ENCODE results near the gene RASGRF2. TPM values are rescaled to one million over a fixed set of nuclear protein-coding genes. Genes with fewer than 3 reads are reported as not detected.

RASGRF2 gene
- total RNA-seq, 4 donors from 2014 or later, result 2.0 to 3.6 (median 2.8) TPM

GRCh38 chr5:81180780-81181460 lies 220.8 kb downstream of the RASGRF2 start:
- no peaks in the 10 kb centered on the region for H3K4me1 ChIP-seq
- in situ Hi-C loops (cut with MboI; ENCODE audit: low pct_ligation_motif_present in 1 of 4, low pct_unique_long_range_greater_than_20kb in 1 of 4, low sequenced_read_pairs in 3 of 4) (loop anchor here in 2 of 4 donors (25.0 kb wide), 1 partner anchor 494 kb away; no protein-coding TSS in a partner anchor), intact Hi-C loops (cut with DNase I; ENCODE audit: low total_unique reads) (no loop called here)
- H3K4me3 ChIP-seq, result no peak overlapping the region
- no peaks in the 10 kb centered on the region for H3K27me3 ChIP-seq
- 82 to 83% methylated on average over 3 to 5 of the region's 5 CpGs for WGBS, 2 donors (ENCODE audit: low coverage in 1 of 2)
- DNase-seq, result no peak
- H3K27ac ChIP-seq, result no peak overlapping the region
- H3K36me3 ChIP-seq, result no peaks in the 10 kb centered on the region
- no peak for TF ChIP-seq CTCF (IDR thresholded peaks at IDR 0.05)
- no peak for TF ChIP-seq EP300 (IDR thresholded peaks at IDR 0.05; ENCODE audit: low read depth)
- TF ChIP-seq POLR2AphosphoS5 (IDR thresholded peaks at IDR 0.05), result no peak
- TF ChIP-seq POLR2A (IDR thresholded peaks at IDR 0.05), result no peak
- no peaks in the 10 kb centered on the region for H3K9me3 ChIP-seq

GRCh38 chr5:81181576-81182316 lies 221.6 kb downstream of the RASGRF2 start:
- Histone ChIP-seq H3K36me3 (no peaks in the 10 kb centered on the region), H3K27ac (no peak overlapping the region), H3K9me3 (no peaks in the 10 kb centered on the region), H3K4me1 (no peaks in the 10 kb centered on the region), H3K27me3 (no peaks in the 10 kb centered on the region), H3K4me3 (no peak overlapping the region)
- DNase-seq, result no peak
- in situ Hi-C loops (cut with MboI; ENCODE audit: low pct_ligation_motif_present in 1 of 4, low pct_unique_long_range_greater_than_20kb in 1 of 4, low sequenced_read_pairs in 3 of 4), result loop anchor here in 2 of 4 donors (25.0 kb wide), 1 partner anchor 494 kb away; no protein-coding TSS in a partner anchor
- TF ChIP-seq POLR2AphosphoS5 (IDR thresholded peaks at IDR 0.05) (no peak), EP300 (IDR thresholded peaks at IDR 0.05; ENCODE audit: low read depth) (no peak), POLR2A (IDR thresholded peaks at IDR 0.05) (no peak), CTCF (IDR thresholded peaks at IDR 0.05) (no peak)
- 84% methylated on average over 4 of the region's 4 CpGs; no CpG with 5 or more reads in 1 of the 2 donors for WGBS, 2 donors (ENCODE audit: low coverage in 1 of 2)
- intact Hi-C loops (cut with DNase I; ENCODE audit: low total_unique reads), result no loop called here

GRCh38 chr5:81182396-81183390 lies 222.5 kb downstream of the RASGRF2 start:
- H3K27ac ChIP-seq, result no peak overlapping the region
- WGBS, 2 donors (ENCODE audit: low coverage in 1 of 2), result 73 to 89% methylated on average over 6 to 9 of the region's 9 CpGs
- no peaks in the 10 kb centered on the region for H3K9me3 ChIP-seq
- H3K4me3 ChIP-seq, result no peak overlapping the region
- intact Hi-C loops (cut with DNase I; ENCODE audit: low total_unique reads), result no loop called here
- H3K36me3 ChIP-seq, result no peaks in the 10 kb centered on the region
- in situ Hi-C loops (cut with MboI; ENCODE audit: low pct_ligation_motif_present in 1 of 4, low pct_unique_long_range_greater_than_20kb in 1 of 4, low sequenced_read_pairs in 3 of 4), result loop anchor here in 2 of 4 donors (25.0 kb wide), 1 partner anchor 495 kb away; no protein-coding TSS in a partner anchor
- no peak for DNase-seq
- TF ChIP-seq POLR2A (IDR thresholded peaks at IDR 0.05), result no peak
- no peak for TF ChIP-seq POLR2AphosphoS5 (IDR thresholded peaks at IDR 0.05)
- TF ChIP-seq CTCF (IDR thresholded peaks at IDR 0.05), result no peak
- no peak for TF ChIP-seq EP300 (IDR thresholded peaks at IDR 0.05; ENCODE audit: low read depth)
- H3K27me3 ChIP-seq, result no peaks in the 10 kb centered on the region
- no peaks in the 10 kb centered on the region for H3K4me1 ChIP-seq

All from transverse colon (tissue), 4 donors.